Measurements from ENCODE around the gene CACNA1C. TPM values are rescaled to one million over a fixed set of nuclear protein-coding genes. Genes with fewer than 3 reads are reported as not detected.
A peak's percentile ranks its signal among the peaks of the same experiment; 100 is the strongest.

The CACNA1C gene
- total RNA-seq (100 to 1,000 TPM in 1 of 2 donors, 10 to 100 TPM in 1; 70.4 to 114 TPM), polyA plus RNA-seq (10 to 100 TPM in 1 of 2 donors, 1 to 10 TPM in 1; 4.3 to 22.1 TPM)
- long read RNA-seq, donor 1, partial matches to known transcripts, result 40 of 351 reads
- long read RNA-seq, donor 1, other reads (novel, unspliced or antisense), result 311 of 351 reads
- long read RNA-seq, donor 2, partial matches to known transcripts, result 27 of 222 reads
- long read RNA-seq, donor 2, other reads (novel, unspliced or antisense), result 195 of 222 reads

GRCh38 chr12:2052826-2053678 is at the start of gene CACNA1C:
TSS of gene CACNA1C (plus strand) at chr12:2052987. CDS start at chr12:2053563, 576 bp downstream.
- H3K9me3 ChIP-seq (ENCODE audit: control insufficient read depth, low read length), result no peaks in the 10 kb centered on the region
- WGBS, 2 donors, result 1% methylated on average over 63 to 90 of the region's 90 CpGs
- H3K4me1 ChIP-seq (ENCODE audit: control insufficient read depth in 1 of 2, insufficient read depth in 2 of 2, low read length in 2 of 2), result no peaks in the 10 kb centered on the region
- H3K27me3 ChIP-seq (ENCODE audit: control insufficient read depth in 1 of 2, insufficient read depth in 2 of 2, low read length in 1 of 2), result no peaks in the 10 kb centered on the region
- peak within 1 kb of the TSS; percentile 66 to 88 for H3K27ac ChIP-seq (ENCODE audit: low read depth in 1 of 2, low read length in 2 of 2)
- no peaks in the 10 kb centered on the region for H3K36me3 ChIP-seq (ENCODE audit: control insufficient read depth in 1 of 2, insufficient read depth in 2 of 2, low read length in 1 of 2)
- intact Hi-C loops (cut with DNase I), result loop anchor here (5.0 kb wide), 2 partner anchors 214 to 529 kb away; no protein-coding TSS in a partner anchor
- H3K4me3 ChIP-seq (ENCODE audit: low read length in 2 of 2), result peak within 1 kb of the TSS; percentile 56 to 95
- ATAC-seq (ENCODE audit: low FRiP score), result peak; percentile 66
- DNase-seq, result peak; percentile 72 to 90

- Histone ChIP-seq H3K36me3 (ENCODE audit: control insufficient read depth in 1 of 2, insufficient read depth in 2 of 2, low read length in 1 of 2) (no peaks in the 10 kb centered on the region), H3K4me1 (ENCODE audit: control insufficient read depth in 1 of 2, insufficient read depth in 2 of 2, low read length in 2 of 2) (peaks cover 4 to 5% of the 10 kb centered on the region in 2 donors), H3K9me3 (ENCODE audit: control insufficient read depth, low read length) (no peaks in the 10 kb centered on the region), H3K4me3 (ENCODE audit: low read length in 2 of 2) (peak overlapping the region; percentile 3 to 80), H3K27ac (ENCODE audit: low read depth in 1 of 2, low read length in 2 of 2) (peak overlapping the region in 1 of 2 donors; percentile 24), H3K27me3 (ENCODE audit: control insufficient read depth in 1 of 2, insufficient read depth in 2 of 2, low read length in 1 of 2) (no peaks in the 10 kb centered on the region)
- peak; percentile 26 for ATAC-seq (ENCODE audit: low FRiP score)
- intact Hi-C loops (cut with DNase I), result loop anchor here in 1 of 2 donors (5.0 kb wide), 1 partner anchor 34 kb away; no protein-coding TSS in a partner anchor
- 0% methylated on average over 13 of the region's 13 CpGs for WGBS, 2 donors
- no peak for DNase-seq
Observed at GRCh38 chr12:2003676-2004112, 49.1 kb upstream of the CACNA1C start.

- Histone ChIP-seq H3K4me3 (ENCODE audit: low read length in 2 of 2) (peak within 1 kb of the TSS; percentile 3 to 80), H3K27me3 (ENCODE audit: control insufficient read depth in 1 of 2, insufficient read depth in 2 of 2, low read length in 1 of 2) (no peaks in the 10 kb centered on the region), H3K9me3 (ENCODE audit: control insufficient read depth, low read length) (no peaks in the 10 kb centered on the region), H3K4me1 (ENCODE audit: control insufficient read depth in 1 of 2, insufficient read depth in 2 of 2, low read length in 2 of 2) (peaks cover 4 to 5% of the 10 kb centered on the region in 2 donors), H3K36me3 (ENCODE audit: control insufficient read depth in 1 of 2, insufficient read depth in 2 of 2, low read length in 1 of 2) (no peaks in the 10 kb centered on the region), H3K27ac (ENCODE audit: low read depth in 1 of 2, low read length in 2 of 2) (peak within 1 kb of the TSS in 1 of 2 donors; percentile 24)
- peak; percentile 99 for DNase-seq
- intact Hi-C loops (cut with DNase I), result loop anchor here in 1 of 2 donors (5.0 kb wide), 1 partner anchor 33 kb away; no protein-coding TSS in a partner anchor
- WGBS, 2 donors, result 3% methylated on average over 52 to 55 of the region's 55 CpGs
- peak; percentile 100 for ATAC-seq (ENCODE audit: low FRiP score)
Observed at GRCh38 chr12:2004113-2004929, 48.5 kb upstream of the CACNA1C start, which contains the start of gene DCP1B. TSS of gene DCP1B (minus strand) at chr12:2004457. CDS start at chr12:2004431, 26 bp downstream.

GRCh38 chr12:2008677-2009076 is 44.1 kb upstream of the CACNA1C start:
- H3K9me3 ChIP-seq (ENCODE audit: control insufficient read depth, low read length), result no peaks in the 10 kb centered on the region
- intact Hi-C loops (cut with DNase I), result no loop called here
- H3K4me1 ChIP-seq (ENCODE audit: control insufficient read depth in 1 of 2, insufficient read depth in 2 of 2, low read length in 2 of 2), result no peaks in the 10 kb centered on the region
- H3K27ac ChIP-seq (ENCODE audit: low read depth in 1 of 2, low read length in 2 of 2), result no peak overlapping the region
- no peak for ATAC-seq (ENCODE audit: low FRiP score)
- WGBS, 2 donors, result 85 to 89% methylated on average over 5 of the region's 5 CpGs
- H3K27me3 ChIP-seq (ENCODE audit: control insufficient read depth in 1 of 2, insufficient read depth in 2 of 2, low read length in 1 of 2), result no peaks in the 10 kb centered on the region
- no peak overlapping the region for H3K4me3 ChIP-seq (ENCODE audit: low read length in 2 of 2)
- H3K36me3 ChIP-seq (ENCODE audit: control insufficient read depth in 1 of 2, insufficient read depth in 2 of 2, low read length in 1 of 2), result no peaks in the 10 kb centered on the region
- no peak for DNase-seq

- H3K27me3 ChIP-seq (ENCODE audit: control insufficient read depth in 1 of 2, insufficient read depth in 2 of 2, low read length in 1 of 2), result no peaks in the 10 kb centered on the region
- intact Hi-C loops (cut with DNase I), result no loop called here
- H3K4me1 ChIP-seq (ENCODE audit: control insufficient read depth in 1 of 2, insufficient read depth in 2 of 2, low read length in 2 of 2), result no peaks in the 10 kb centered on the region
- 54 to 64% methylated on average over 1 of the region's 1 CpG for WGBS, 2 donors
- DNase-seq (no peak), ATAC-seq (ENCODE audit: low FRiP score) (no peak)
- no peaks in the 10 kb centered on the region for H3K36me3 ChIP-seq (ENCODE audit: control insufficient read depth in 1 of 2, insufficient read depth in 2 of 2, low read length in 1 of 2)
- H3K9me3 ChIP-seq (ENCODE audit: control insufficient read depth, low read length), result no peaks in the 10 kb centered on the region
- no peak overlapping the region for H3K27ac ChIP-seq (ENCODE audit: low read depth in 1 of 2, low read length in 2 of 2)
- no peak overlapping the region for H3K4me3 ChIP-seq (ENCODE audit: low read length in 2 of 2)
Observed at GRCh38 chr12:2009623-2010022, 43.2 kb upstream of the CACNA1C start.

GRCh38 chr12:2011643-2012607 is 40.9 kb upstream of the CACNA1C start:
- DNase-seq (no peak), ATAC-seq (ENCODE audit: low FRiP score) (no peak)
- Histone ChIP-seq H3K27me3 (ENCODE audit: control insufficient read depth in 1 of 2, insufficient read depth in 2 of 2, low read length in 1 of 2) (no peaks in the 10 kb centered on the region), H3K4me1 (ENCODE audit: control insufficient read depth in 1 of 2, insufficient read depth in 2 of 2, low read length in 2 of 2) (no peaks in the 10 kb centered on the region), H3K9me3 (ENCODE audit: control insufficient read depth, low read length) (no peaks in the 10 kb centered on the region), H3K4me3 (ENCODE audit: low read length in 2 of 2) (no peak overlapping the region), H3K27ac (ENCODE audit: low read depth in 1 of 2, low read length in 2 of 2) (no peak overlapping the region), H3K36me3 (ENCODE audit: control insufficient read depth in 1 of 2, insufficient read depth in 2 of 2, low read length in 1 of 2) (no peaks in the 10 kb centered on the region)
- WGBS, 2 donors, result 86 to 88% methylated on average over 7 of the region's 7 CpGs
- intact Hi-C loops (cut with DNase I), result no loop called here

GRCh38 chr12:2013086-2013485 is 39.7 kb upstream of the CACNA1C start:
- 76 to 84% methylated on average over 3 of the region's 3 CpGs for WGBS, 2 donors
- intact Hi-C loops (cut with DNase I), result no loop called here
- H3K4me3 ChIP-seq (ENCODE audit: low read length in 2 of 2), result no peak overlapping the region
- H3K27me3 ChIP-seq (ENCODE audit: control insufficient read depth in 1 of 2, insufficient read depth in 2 of 2, low read length in 1 of 2), result no peaks in the 10 kb centered on the region
- no peak for DNase-seq
- H3K9me3 ChIP-seq (ENCODE audit: control insufficient read depth, low read length), result no peaks in the 10 kb centered on the region
- ATAC-seq (ENCODE audit: low FRiP score), result no peak
- no peak overlapping the region for H3K27ac ChIP-seq (ENCODE audit: low read depth in 1 of 2, low read length in 2 of 2)
- no peaks in the 10 kb centered on the region for H3K4me1 ChIP-seq (ENCODE audit: control insufficient read depth in 1 of 2, insufficient read depth in 2 of 2, low read length in 2 of 2)
- no peaks in the 10 kb centered on the region for H3K36me3 ChIP-seq (ENCODE audit: control insufficient read depth in 1 of 2, insufficient read depth in 2 of 2, low read length in 1 of 2)
